ENCODE results near the gene BSDC1. TPM values are rescaled to one million over a fixed set of nuclear protein-coding genes. Genes with fewer than 3 reads are reported as not detected.

The BSDC1 gene
- total and polyA plus RNA-seq, 2 of the 13 experiments (the other 11 are each of a cell fraction or from before 2014, with no cell fraction given): 40.3 to 64.2 TPM

DNA sequence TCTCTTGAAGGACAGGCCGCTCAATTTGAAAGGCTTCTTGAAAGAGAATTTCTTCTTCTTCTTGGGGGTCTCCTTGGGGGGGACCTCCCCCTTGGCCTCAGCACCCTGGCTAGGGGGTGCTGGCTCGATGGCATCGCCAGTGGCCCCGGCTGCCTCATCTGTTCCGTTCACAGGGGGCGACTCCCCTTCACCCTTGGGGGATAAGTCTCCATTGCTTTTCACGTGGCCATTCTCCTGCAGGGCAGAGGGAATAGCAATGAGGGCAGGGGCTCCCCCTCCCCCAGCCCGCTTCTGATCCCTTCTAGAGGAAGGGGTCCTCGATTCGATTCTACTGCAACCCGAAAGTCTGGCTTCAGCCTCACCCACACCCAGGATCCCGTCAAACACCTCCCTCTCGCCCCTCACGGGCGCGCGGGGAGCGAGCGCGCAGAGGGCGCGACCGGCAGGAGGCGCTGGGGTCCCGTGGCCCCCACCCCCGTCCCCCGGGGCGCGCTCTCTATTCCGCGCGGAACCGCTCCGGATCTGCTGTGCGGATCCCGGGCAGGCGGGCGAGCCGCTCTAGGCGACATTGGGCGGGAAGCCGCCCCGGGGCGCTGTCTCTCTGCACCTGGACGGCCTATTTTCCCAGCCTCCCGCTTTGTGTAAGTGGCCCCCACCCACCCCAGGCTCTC is 59.2 kb downstream of the BSDC1 start (continued):
- TF ChIP-seq, protein P1, sequence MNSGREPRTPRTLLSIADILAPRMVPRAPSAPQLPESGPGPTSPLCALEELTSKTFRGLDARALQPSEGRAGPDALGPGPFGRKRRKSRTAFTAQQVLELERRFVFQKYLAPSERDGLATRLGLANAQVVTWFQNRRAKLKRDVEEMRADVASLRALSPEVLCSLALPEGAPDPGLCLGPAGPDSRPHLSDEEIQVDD (CRISPR knock-in tag; IDR thresholded peaks at IDR 0.05; ENCODE audit: borderline replicate concordance): no peak
- TF ChIP-seq, protein P2, sequence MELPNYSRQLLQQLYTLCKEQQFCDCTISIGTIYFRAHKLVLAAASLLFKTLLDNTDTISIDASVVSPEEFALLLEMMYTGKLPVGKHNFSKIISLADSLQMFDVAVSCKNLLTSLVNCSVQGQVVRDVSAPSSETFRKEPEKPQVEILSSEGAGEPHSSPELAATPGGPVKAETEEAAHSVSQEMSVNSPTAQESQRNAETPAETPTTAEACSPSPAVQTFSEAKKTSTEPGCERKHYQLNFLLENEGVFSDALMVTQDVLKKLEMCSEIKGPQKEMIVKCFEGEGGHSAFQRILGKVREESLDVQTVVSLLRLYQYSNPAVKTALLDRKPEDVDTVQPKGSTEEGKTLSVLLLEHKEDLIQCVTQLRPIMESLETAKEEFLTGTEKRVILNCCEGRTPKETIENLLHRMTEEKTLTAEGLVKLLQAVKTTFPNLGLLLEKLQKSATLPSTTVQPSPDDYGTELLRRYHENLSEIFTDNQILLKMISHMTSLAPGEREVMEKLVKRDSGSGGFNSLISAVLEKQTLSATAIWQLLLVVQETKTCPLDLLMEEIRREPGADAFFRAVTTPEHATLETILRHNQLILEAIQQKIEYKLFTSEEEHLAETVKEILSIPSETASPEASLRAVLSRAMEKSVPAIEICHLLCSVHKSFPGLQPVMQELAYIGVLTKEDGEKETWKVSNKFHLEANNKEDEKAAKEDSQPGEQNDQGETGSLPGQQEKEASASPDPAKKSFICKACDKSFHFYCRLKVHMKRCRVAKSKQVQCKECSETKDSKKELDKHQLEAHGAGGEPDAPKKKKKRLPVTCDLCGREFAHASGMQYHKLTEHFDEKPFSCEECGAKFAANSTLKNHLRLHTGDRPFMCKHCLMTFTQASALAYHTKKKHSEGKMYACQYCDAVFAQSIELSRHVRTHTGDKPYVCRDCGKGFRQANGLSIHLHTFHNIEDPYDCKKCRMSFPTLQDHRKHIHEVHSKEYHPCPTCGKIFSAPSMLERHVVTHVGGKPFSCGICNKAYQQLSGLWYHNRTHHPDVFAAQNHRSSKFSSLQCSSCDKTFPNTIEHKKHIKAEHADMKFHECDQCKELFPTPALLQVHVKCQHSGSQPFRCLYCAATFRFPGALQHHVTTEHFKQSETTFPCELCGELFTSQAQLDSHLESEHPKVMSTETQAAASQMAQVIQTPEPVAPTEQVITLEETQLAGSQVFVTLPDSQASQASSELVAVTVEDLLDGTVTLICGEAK (IDR thresholded peaks at IDR 0.05): no peak
- TF ChIP-seq, protein P2 (CRISPR knock-in tag; IDR thresholded peaks at IDR 0.05): no peak
- TF ChIP-seq MXI1 (IDR thresholded peaks at IDR 0.05; ENCODE audit: borderline replicate concordance, low read depth, low read length) (no peak; the same call in 2 of the 3 replicates), GABPB1 (CRISPR knock-in tag; IDR thresholded peaks at IDR 0.05) (peak; percentile 56; the same call in 1 of the 2 replicates), ZNF644 (CRISPR knock-in tag; IDR thresholded peaks at IDR 0.05; ENCODE audit: low read depth) (no peak), ZNF343 (CRISPR knock-in tag; IDR thresholded peaks at IDR 0.05) (no peak), ZNF614 (CRISPR knock-in tag; IDR thresholded peaks at IDR 0.05; ENCODE audit: borderline replicate concordance) (peak; percentile 43; the same call in 1 of the 2 replicates), ZC3H13 (CRISPR knock-in tag; IDR thresholded peaks at IDR 0.05) (no peak), KDM5B (CRISPR knock-in tag; IDR thresholded peaks at IDR 0.05; ENCODE audit: borderline replicate concordance) (peak; percentile 31; the same call in 1 of the 2 replicates), HMG20B (CRISPR knock-in tag; conservative IDR thresholded peaks at IDR 0.05) (0 out of 2 replicates have a peak, but pooled peaks have one; percentile 12), ZNF747 (CRISPR knock-in tag; IDR thresholded peaks at IDR 0.05; ENCODE audit: borderline replicate concordance) (no peak; the same call in 1 of the 2 replicates), HES4 (CRISPR knock-in tag; IDR thresholded peaks at IDR 0.05; ENCODE audit: borderline replicate concordance) (no peak), ZNF564 (CRISPR knock-in tag; IDR thresholded peaks at IDR 0.05) (no peak), HOXA7 (CRISPR knock-in tag; IDR thresholded peaks at IDR 0.05) (no peak), THYN1 (CRISPR knock-in tag; IDR thresholded peaks at IDR 0.05; ENCODE audit: borderline replicate concordance, low read depth) (no peak), ZNF558 (CRISPR knock-in tag; IDR thresholded peaks at IDR 0.05; ENCODE audit: borderline replicate concordance) (no peak)
- TF ChIP-seq, protein P3, sequence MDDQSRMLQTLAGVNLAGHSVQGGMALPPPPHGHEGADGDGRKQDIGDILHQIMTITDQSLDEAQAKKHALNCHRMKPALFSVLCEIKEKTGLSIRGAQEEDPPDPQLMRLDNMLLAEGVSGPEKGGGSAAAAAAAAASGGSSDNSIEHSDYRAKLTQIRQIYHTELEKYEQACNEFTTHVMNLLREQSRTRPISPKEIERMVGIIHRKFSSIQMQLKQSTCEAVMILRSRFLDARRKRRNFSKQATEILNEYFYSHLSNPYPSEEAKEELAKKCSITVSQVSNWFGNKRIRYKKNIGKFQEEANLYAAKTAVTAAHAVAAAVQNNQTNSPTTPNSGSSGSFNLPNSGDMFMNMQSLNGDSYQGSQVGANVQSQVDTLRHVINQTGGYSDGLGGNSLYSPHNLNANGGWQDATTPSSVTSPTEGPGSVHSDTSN (CRISPR knock-in tag; IDR thresholded peaks at IDR 0.05; ENCODE audit: borderline replicate concordance): no peak

Data from HepG2 (cell line).